ENCODE data around the gene OR10H1. TPM values are rescaled to one million over a fixed set of nuclear protein-coding genes. Genes with fewer than 3 reads are reported as not detected.
"Not testable (repeated sequence)": the region's sequence is repeated elsewhere in the genome, so short reads cannot be mapped to it uniquely, and the experiment has no call there.

OR10H1 gene
- total RNA-seq, 1 experiment from 2014 or later, result 0.17 TPM

DNA sequence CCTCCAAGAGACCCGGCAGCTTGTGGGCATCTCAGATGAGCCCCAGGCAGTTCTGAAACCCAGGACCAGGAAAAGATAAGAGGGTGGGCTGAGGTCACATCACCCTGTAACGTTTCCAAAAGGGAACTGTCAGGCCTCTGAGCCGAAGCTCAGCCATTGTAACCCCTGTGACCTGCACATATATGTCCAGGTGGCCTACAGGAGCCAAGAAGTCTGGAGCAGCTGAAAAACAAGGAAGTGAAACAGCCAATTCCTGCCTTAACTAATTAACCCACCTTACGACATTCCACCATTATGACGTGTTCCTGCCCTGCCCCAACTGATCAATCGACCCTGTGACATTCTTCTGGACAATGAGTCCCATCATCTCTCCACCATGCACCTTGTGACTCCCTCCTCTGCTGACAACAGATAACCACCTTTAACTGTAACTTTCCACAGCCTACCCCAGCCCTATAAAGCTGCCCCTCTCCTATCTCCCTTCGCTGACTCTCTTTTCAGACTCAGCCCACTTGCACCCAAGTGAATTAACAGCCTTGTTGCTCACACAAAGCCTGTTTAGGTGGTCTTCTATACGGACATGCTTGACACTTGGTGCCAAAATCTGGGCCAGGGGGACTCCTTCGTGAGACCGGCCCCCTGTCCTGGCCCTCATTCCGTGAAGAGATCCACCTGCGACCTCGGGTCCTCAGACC lies 13.3 kb upstream of the OR10H1 start:
- Histone ChIP-seq H3K79me2 (ENCODE audit: insufficient read depth, low read length) (peaks cover 57% of the 10 kb centered on the region), H3K4me1 (ENCODE audit: control insufficient read depth in 1 of 2, insufficient read depth in 2 of 2, low read length in 2 of 2) (peaks cover 83 to 100% of the 10 kb centered on the region in 2 experiments), H3K9ac (ENCODE audit: low read length) (peak overlapping the region; percentile 97), H3K4me3 (replicated peaks in 1 of 2; ENCODE audit: low read depth in 1 of 2, low read length in 2 of 2) (peak overlapping the region; percentile 67 to 69), H3K36me3 (ENCODE audit: control insufficient read depth in 1 of 2, insufficient read depth in 2 of 2, low read length in 2 of 2) (peaks cover 0 to 34% of the 10 kb centered on the region in 2 experiments; a peak in 2 of 4 replicates), H3K4me2 (ENCODE audit: low read length) (peak overlapping the region; percentile 77), H3K27ac (ENCODE audit: low read depth, low read length) (peak overlapping the region; percentile 100)
- POLR2A ChIA-PET, result interaction anchor here (0.8 to 5.1 kb wide), 5 partner anchors 7 to 43 kb away, joined by 3 to 60 read pairs (median 4); partner anchors contain the start of gene OR10H1
- RAD21 ChIA-PET (ENCODE audit: low non-redundant PET in 1 of 2, low total read pairs in 2 of 2, uncharacterized antibody in 2 of 2, unreplicated experiment in 2 of 2); H3K9me3 ChIP-seq (ENCODE audit: control insufficient read depth in 1 of 2, insufficient read depth in 1 of 2, low read depth in 1 of 2, low read length in 2 of 2); H4K20me1 ChIP-seq (ENCODE audit: insufficient read depth); BruUV-seq (replicated peaks); H2AFZ ChIP-seq (ENCODE audit: low read depth, low read length, poor library complexity, severe bottlenecking); H3K9me2 ChIP-seq (ENCODE audit: insufficient read depth); H3K27me3 ChIP-seq (ENCODE audit: insufficient read depth, low read length); intact Hi-C loops (cut with micrococcal nuclease): not testable (repeated sequence)
- TF ChIP-seq SP1 (IDR thresholded peaks at IDR 0.05; ENCODE audit: low read depth) (peak; percentile 99), SIN3A (IDR thresholded peaks at IDR 0.05; ENCODE audit: low read depth) (peak; percentile 87), POLR2AphosphoS5 (IDR thresholded peaks at IDR 0.05; ENCODE audit: low read depth, low read length) (peak; percentile 93), CBX3 (IDR thresholded peaks at IDR 0.05; ENCODE audit: low read depth) (0 out of 2 replicates have a peak, but pooled peaks have one; percentile 21), FOSL1 (IDR thresholded peaks at IDR 0.05; ENCODE audit: low read depth) (peak; percentile 86), JUND (IDR thresholded peaks at IDR 0.05) (peak; percentile 91), SRF (IDR thresholded peaks at IDR 0.05; ENCODE audit: low read depth) (0 out of 2 replicates have a peak, but pooled peaks have one; percentile 12), YY1 (IDR thresholded peaks at IDR 0.05; ENCODE audit: extremely low read depth, insufficient replicate concordance, low read depth, low read length) (peak; percentile 89)
- TF ChIP-seq, protein P1, sequence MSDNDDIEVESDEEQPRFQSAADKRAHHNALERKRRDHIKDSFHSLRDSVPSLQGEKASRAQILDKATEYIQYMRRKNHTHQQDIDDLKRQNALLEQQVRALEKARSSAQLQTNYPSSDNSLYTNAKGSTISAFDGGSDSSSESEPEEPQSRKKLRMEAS (IDR thresholded peaks at IDR 0.05), result peak; percentile 51
- peak; percentile 91 for DNase-seq (ENCODE audit: low read depth, low spot score)
- CTCF ChIA-PET, result interaction anchor here (1.0 kb wide), 1 partner anchor 17 kb away, joined by 3 read pairs; no protein-coding TSS in a partner anchor
- peak; percentile 61 for ATAC-seq

All from HCT116 (cell line).